Measurements from ENCODE around the gene SLC25A18.
A peak's percentile ranks its signal among the peaks of the same experiment; 100 is the strongest.

The SLC25A18 gene

GRCh38 chr22:17627961-17628405, 64.7 kb downstream of the SLC25A18 start:
- DNase-seq (ENCODE audit: low read depth) = no peak
- TF ChIP-seq CTCF (conservative IDR thresholded peaks at IDR 0.05; ENCODE audit: control insufficient read depth, insufficient read depth, low read depth, low read length) = no peak
- H3K4me3 ChIP-seq (ENCODE audit: control insufficient read depth, low read depth, low read length) = peak overlapping the region; percentile 88

- peak within 1 kb of the TSS; percentile 88 for H3K4me3 ChIP-seq (ENCODE audit: control insufficient read depth, low read depth, low read length)
- peak; percentile 96 for DNase-seq (ENCODE audit: low read depth)
- TF ChIP-seq CTCF (conservative IDR thresholded peaks at IDR 0.05; ENCODE audit: control insufficient read depth, insufficient read depth, low read depth, low read length) = no peak
These were observed 65.3 kb downstream of the SLC25A18 start, which contains the start of gene ATP6V1E1 for GRCh38 chr22:17628406-17629172. ATP6V1E1 (minus strand) TSS chr22:17628749; CDS start chr22:17628635, 114 bp downstream.

- peak overlapping the region; percentile 88 for H3K4me3 ChIP-seq (ENCODE audit: control insufficient read depth, low read depth, low read length)
- DNase-seq (ENCODE audit: low read depth) = no peak
- no peak for TF ChIP-seq CTCF (conservative IDR thresholded peaks at IDR 0.05; ENCODE audit: control insufficient read depth, insufficient read depth, low read depth, low read length)
These were observed 65.8 kb downstream of the SLC25A18 start for GRCh38 chr22:17629173-17629489.

GRCh38 chr22:17629641-17630040, 66.3 kb downstream of the SLC25A18 start:
- DNase-seq (ENCODE audit: low read depth) = no peak
- no peak for TF ChIP-seq CTCF (conservative IDR thresholded peaks at IDR 0.05; ENCODE audit: control insufficient read depth, insufficient read depth, low read depth, low read length)
- H3K4me3 ChIP-seq (ENCODE audit: control insufficient read depth, low read depth, low read length) = peak overlapping the region; percentile 88

GRCh38 chr22:17631076-17631565, 67.8 kb downstream of the SLC25A18 start:
- no peak for TF ChIP-seq CTCF (conservative IDR thresholded peaks at IDR 0.05; ENCODE audit: control insufficient read depth, insufficient read depth, low read depth, low read length)
- no peak for DNase-seq (ENCODE audit: low read depth)
- no peak overlapping the region for H3K4me3 ChIP-seq (ENCODE audit: control insufficient read depth, low read depth, low read length)

GRCh38 chr22:17633217-17633997, 70.1 kb downstream of the SLC25A18 start:
- no peak overlapping the region for H3K4me3 ChIP-seq (ENCODE audit: control insufficient read depth, low read depth, low read length)
- peak; percentile 13 for DNase-seq (ENCODE audit: low read depth)
- TF ChIP-seq CTCF (conservative IDR thresholded peaks at IDR 0.05; ENCODE audit: control insufficient read depth, insufficient read depth, low read depth, low read length) = no peak
